KMS-11 (cell line): Measurements from ENCODE around the gene FLNC.
A peak's percentile ranks its signal among the peaks of the same experiment; 100 is the strongest.

Source experiments
- H2AFZ ChIP-seq: fragments of 200-600 bp; sonication (generic); 2 replicates; pipeline ENCODE4 v1.6.1; 2016; ENCODE audit warnings: antibody characterized with exemption, mixed run types, low read depth
- H3K27ac ChIP-seq: fragments of 200-600 bp; sonication (generic); 2 replicates; pipeline ENCODE4 v1.6.1; 2016; ENCODE audit warnings: mild to moderate bottlenecking, mixed run types
- H3K27me3 ChIP-seq: fragments of 200-600 bp; sonication (generic); 2 replicates; pipeline ENCODE4 v1.6.1; 2017; ENCODE audit warnings: mild to moderate bottlenecking, low read depth, mixed run types, moderate library complexity; ENCODE audit not compliant: insufficient read depth
- H3K36me3 ChIP-seq: fragments of 200-600 bp; sonication (generic); 2 replicates; pipeline ENCODE4 v1.6.1; 2017; ENCODE audit warnings: mild to moderate bottlenecking, mixed run types; ENCODE audit not compliant: insufficient read depth
- H3K4me1 ChIP-seq: fragments of 200-600 bp; sonication (generic); 2 replicates; pipeline ENCODE4 v1.6.1; 2016; ENCODE audit warnings: mild to moderate bottlenecking, low read depth, mixed run types; ENCODE audit not compliant: poor library complexity, severe bottlenecking
- H3K4me2 ChIP-seq: fragments of 200-600 bp; sonication (generic); 2 replicates; pipeline ENCODE4 v1.7.0; 2016; ENCODE audit warnings: mild to moderate bottlenecking, mixed run types
- H3K4me3 ChIP-seq: fragments of 200-600 bp; sonication (generic); IDR thresholded peaks from 2 replicates; pipeline ENCODE4 v1.6.1; 2017; ENCODE audit warnings: low read depth, low read length, mixed read lengths; ENCODE audit not compliant: insufficient read depth
- H3K79me2 ChIP-seq: fragments of 200-600 bp; sonication (generic); 2 replicates; pipeline ENCODE4 v1.6.1; 2016; ENCODE audit warnings: low read depth, mixed run types; ENCODE audit not compliant: insufficient read depth
- H3K9ac ChIP-seq: fragments of 200-600 bp; sonication (generic); 2 replicates; pipeline ENCODE4 v1.6.1; 2016; ENCODE audit warnings: mild to moderate bottlenecking, mixed run types
- H4K20me1 ChIP-seq: fragments of 200-600 bp; sonication (generic); 2 replicates; pipeline ENCODE4 v1.6.1; 2016; ENCODE audit warnings: mild to moderate bottlenecking, mixed run types; ENCODE audit not compliant: insufficient read depth
- TF ChIP-seq, protein P1 (sequence below): fragments of 200-600 bp; sonication (generic); conservative IDR thresholded peaks from 2 replicates; pipeline ENCODE4 v1.6.1; 2017; ENCODE audit warnings: low read depth, mild to moderate bottlenecking, antibody characterized with exemption, low read length, moderate library complexity, mixed read lengths

Gene FLNC

DNA sequence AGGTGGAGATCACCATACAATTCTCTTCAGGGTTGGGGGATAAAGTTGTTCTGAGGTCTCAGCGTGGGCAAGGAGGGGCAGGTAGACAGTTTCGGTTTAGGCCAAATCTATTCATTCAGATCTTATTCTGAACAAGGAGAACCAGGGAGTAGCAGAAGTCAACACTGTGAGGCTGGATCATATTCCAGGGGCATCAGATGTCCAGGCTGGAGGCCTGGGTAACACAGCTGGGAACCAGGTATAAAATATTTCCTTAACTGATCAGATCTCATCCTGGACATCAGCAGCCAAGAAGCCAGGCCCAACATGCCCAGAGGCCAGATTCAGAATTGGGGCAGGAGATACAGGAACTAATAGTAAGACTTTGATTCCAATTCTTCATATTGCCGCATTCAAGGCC lies 19.2 kb upstream of the FLNC start:
- no peaks in the 10 kb centered on the region for H3K79me2 ChIP-seq
- H2AFZ ChIP-seq = no peak overlapping the region
- no peak overlapping the region for H3K9ac ChIP-seq
- H3K27ac ChIP-seq = no peak overlapping the region
- no peak overlapping the region for H3K4me3 ChIP-seq
- no peak overlapping the region; the same call in 1 of the 2 replicates for H3K4me2 ChIP-seq
- TF ChIP-seq, protein P1, sequence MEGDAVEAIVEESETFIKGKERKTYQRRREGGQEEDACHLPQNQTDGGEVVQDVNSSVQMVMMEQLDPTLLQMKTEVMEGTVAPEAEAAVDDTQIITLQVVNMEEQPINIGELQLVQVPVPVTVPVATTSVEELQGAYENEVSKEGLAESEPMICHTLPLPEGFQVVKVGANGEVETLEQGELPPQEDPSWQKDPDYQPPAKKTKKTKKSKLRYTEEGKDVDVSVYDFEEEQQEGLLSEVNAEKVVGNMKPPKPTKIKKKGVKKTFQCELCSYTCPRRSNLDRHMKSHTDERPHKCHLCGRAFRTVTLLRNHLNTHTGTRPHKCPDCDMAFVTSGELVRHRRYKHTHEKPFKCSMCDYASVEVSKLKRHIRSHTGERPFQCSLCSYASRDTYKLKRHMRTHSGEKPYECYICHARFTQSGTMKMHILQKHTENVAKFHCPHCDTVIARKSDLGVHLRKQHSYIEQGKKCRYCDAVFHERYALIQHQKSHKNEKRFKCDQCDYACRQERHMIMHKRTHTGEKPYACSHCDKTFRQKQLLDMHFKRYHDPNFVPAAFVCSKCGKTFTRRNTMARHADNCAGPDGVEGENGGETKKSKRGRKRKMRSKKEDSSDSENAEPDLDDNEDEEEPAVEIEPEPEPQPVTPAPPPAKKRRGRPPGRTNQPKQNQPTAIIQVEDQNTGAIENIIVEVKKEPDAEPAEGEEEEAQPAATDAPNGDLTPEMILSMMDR = no peak
- H4K20me1 ChIP-seq = no peaks in the 10 kb centered on the region
- peaks cover 27% of the 10 kb centered on the region for H3K4me1 ChIP-seq
- H3K36me3 ChIP-seq = no peaks in the 10 kb centered on the region
- no peaks in the 10 kb centered on the region for H3K27me3 ChIP-seq

DNA sequence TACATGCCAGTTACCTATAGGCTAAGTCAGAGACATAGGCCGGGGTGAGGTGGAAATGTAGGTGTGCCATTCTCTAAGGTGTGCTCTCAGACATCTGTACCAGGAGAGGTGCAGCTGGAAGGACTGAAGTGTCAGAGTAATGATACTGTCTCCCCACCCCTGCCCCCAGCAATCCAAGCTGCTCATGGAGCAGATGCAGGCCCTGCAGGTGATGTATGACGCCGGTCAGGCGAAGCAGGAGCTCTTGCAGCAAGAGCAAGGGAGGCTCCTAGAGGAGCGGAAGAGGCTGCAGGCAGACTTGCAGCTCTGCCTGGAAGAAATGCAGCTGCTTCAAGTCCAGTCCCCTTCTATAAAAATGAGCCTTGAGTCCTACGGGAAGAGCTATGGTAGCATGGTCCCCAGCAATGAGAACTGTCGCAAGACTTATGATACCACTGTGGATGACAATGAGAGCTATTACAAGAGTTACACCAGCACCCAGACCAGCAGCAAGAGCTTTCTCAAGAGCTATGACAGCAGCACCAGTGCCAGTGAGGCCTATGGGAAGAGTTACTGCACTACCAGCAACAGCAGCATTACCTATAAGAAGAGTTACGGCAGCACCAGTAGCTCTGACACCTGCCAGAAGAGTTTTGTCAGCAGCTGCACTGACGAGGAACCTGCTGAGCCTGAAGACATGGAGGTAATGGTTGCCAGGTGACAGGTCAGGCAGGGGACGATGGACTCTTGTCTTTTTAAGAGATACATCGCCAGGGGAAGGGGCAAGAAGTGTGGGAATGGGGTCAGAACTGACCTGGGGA lies 18.4 kb upstream of the FLNC start:
- H3K9ac ChIP-seq = no peak overlapping the region
- H3K36me3 ChIP-seq = no peaks in the 10 kb centered on the region
- TF ChIP-seq, protein P1 = no peak
- H3K27ac ChIP-seq = peak overlapping the region; percentile 6; the same call in 1 of the 2 replicates
- H3K27me3 ChIP-seq = no peaks in the 10 kb centered on the region
- no peaks in the 10 kb centered on the region for H4K20me1 ChIP-seq
- H3K4me1 ChIP-seq = peaks cover 27% of the 10 kb centered on the region
- no peaks in the 10 kb centered on the region for H3K79me2 ChIP-seq
- peak overlapping the region; percentile 58 for H3K4me2 ChIP-seq
- H2AFZ ChIP-seq = peak overlapping the region; percentile 21; the same call in 1 of the 2 replicates
- no peak overlapping the region for H3K4me3 ChIP-seq

DNA sequence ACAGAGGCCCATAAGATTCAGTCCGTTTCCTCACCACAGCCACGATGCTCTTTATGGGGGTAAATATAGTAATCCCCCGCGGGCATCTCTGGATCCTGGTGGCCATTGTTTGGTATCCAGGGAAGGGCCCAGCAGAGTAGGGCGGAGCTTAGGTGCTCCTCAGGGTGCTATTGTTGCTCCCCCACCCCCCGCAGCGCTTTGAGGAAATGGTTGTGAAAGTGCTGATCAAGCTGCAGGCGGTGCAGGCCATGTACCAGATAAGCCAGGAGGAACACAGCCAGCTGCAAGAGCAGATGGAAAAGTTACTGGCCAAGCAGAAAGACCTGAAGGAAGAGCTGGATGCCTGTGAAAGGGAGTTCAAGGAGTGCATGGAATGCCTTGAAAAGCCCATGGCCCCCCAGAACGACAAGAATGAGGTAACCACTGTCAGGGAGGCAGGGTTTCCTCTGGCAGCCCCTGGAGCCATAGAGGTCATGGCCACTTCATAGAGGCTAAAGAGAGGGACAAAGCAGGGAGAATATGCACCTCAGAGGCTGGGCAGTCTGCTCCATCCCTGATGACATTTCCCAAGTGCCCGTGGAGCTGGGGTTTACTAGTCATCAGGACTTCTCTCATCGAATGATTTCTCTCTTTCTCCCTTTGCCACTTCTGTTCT lies 17.6 kb upstream of the FLNC start:
- Histone ChIP-seq H3K4me1 (peaks cover 27% of the 10 kb centered on the region), H3K36me3 (no peaks in the 10 kb centered on the region), H3K4me3 (no peak overlapping the region), H3K4me2 (peak overlapping the region; percentile 58), H2AFZ (peak overlapping the region; percentile 21; the same call in 1 of the 2 replicates), H3K9ac (no peak overlapping the region), H3K27me3 (no peaks in the 10 kb centered on the region), H3K79me2 (no peaks in the 10 kb centered on the region), H4K20me1 (no peaks in the 10 kb centered on the region), H3K27ac (peak overlapping the region; percentile 6; the same call in 1 of the 2 replicates)
- TF ChIP-seq, protein P1 = no peak

DNA sequence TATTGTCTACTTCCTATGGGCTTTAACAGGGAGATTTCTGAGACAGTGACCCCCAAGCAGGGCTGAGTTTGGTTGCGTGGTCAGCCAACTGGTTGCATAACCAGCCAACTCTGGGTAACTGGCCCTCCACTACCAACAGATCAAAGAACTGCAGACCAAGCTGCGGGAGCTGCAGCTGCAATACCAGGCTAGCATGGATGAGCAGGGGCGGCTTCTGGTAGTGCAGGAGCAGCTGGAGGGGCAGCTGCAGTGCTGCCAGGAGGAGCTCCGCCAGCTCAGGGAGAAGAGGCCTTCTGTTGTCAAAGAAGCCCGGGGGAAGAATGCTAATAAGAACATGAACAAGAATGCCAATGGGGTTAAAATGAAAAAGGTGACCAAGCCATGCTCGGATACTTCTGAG lies 15.7 kb upstream of the FLNC start:
- H3K27ac ChIP-seq = no peak overlapping the region
- no peaks in the 10 kb centered on the region for H3K27me3 ChIP-seq
- H3K9ac ChIP-seq = no peak overlapping the region
- H2AFZ ChIP-seq = no peak overlapping the region
- TF ChIP-seq, protein P1 = no peak
- H3K79me2 ChIP-seq = no peaks in the 10 kb centered on the region
- no peaks in the 10 kb centered on the region for H3K36me3 ChIP-seq
- no peak overlapping the region for H3K4me2 ChIP-seq
- H3K4me3 ChIP-seq = no peak overlapping the region
- no peaks in the 10 kb centered on the region for H4K20me1 ChIP-seq
- H3K4me1 ChIP-seq = peaks cover 27% of the 10 kb centered on the region
